ENCODE data around the gene GPATCH2. TPM values are rescaled to one million over a fixed set of nuclear protein-coding genes. Genes with fewer than 3 reads are reported as not detected.
"Not testable (repeated sequence)": the region's sequence is repeated elsewhere in the genome, so short reads cannot be mapped to it uniquely, and the experiment has no call there.

GPATCH2 gene
- polyA plus RNA-seq, 12 donors = 10.0 to 18.5 (median 14.5) TPM; not detected in 1

DNA sequence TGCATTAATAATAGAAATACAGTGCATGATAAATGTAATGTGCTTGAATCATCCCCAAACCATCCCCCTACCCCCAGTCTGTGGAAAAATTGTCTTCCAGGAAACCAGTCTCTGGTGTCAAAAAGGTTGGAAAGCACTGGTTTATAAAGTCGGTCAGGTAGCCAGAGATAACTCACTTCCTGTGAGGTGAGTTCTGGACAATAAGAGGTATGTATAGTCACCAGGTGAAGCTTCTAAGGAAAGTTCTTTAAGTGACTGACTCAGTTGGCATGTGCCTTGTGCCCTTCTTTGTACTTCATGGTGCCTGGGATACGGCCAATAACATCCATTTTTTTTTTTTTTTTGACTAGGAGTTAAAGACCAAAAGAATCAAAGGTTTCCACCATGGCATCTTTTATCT, 103.7 kb downstream of the GPATCH2 start:
- DNase-seq = no peak

DNA sequence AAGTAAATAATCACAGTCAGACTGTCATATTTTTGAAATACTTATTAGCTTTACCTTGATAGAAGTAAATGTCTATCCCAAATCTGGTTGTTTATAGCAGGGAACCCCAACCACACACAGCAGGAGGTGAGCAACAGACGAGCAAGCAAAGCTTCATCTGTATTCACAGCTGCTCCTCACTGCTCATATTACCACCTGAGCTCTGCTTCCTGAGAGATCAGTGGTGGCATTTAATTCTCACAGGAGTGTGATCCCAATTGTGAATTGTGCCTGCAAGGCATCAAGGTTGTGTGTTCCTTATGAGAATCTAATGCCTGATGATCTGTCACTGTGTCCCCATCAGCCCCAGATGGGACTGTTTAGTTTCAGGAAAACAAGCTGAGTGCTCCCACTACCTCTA, 104.3 kb downstream of the GPATCH2 start:
- DNase-seq = no peak

DNA sequence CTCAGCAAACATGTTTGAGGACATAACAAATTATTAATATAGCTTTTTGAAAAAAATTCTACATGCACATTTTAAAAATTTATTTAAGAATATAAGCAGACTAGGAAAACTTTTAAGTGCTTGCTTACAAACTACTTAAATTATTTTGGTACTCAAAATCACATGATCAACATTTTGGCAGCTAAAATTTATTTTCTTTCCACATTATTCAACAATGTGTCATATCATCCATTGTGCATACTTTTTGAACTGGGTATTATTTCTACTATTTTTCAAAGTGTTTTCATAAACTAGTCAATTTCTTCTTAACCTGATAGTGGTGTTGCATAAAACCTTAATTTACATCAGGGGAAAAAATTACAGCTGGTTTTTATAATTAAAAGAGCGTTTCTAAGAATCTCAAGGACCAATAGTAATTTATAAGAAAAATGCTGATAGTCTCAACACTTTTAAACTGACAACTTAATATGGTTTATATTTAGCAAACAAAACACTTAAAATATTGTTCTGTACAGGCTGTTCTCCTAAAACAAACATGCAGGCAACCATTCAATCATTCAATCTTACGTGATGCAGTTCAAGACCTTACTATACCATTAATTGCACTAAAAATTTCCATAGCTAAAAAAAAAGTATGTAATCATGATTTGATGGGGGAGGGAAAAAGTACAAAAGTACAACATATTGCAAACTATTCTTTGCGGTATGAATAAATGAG, 105.0 kb downstream of the GPATCH2 start:
- DNase-seq = no peak

DNA sequence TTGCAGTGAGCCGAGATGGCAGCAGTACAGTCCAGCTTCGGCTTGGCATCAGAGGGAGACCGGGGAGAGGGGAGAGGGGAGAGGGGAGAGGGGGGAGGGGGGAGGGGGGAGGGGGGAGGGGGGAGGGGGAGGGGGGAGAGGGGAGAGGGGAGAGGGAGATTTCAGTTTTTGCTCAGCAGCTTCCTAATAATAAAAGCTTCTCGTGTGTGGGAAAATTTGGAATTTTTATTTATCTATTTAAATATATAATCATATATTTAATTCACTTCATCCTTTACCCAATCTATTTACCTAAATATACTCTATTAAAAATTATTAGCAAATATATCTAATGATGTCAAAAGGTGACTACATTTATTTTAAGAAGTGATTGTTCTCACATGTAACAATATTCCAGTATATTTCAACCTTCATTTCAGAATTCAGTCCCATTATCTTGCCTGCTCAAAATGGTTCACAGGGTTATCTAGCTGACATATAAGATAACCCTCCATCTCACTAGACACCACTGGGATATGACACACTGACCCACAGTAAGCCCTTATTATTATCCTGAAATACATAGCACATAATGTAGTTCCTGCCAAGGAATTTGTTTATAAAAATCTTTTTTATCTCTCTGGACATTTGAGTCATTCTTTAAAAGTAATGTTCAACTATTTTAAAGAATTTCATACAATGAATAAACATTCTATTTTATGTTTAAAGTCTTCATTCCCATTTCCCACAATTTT, 105.9 kb downstream of the GPATCH2 start:
- peak; percentile 1 for DNase-seq

DNA sequence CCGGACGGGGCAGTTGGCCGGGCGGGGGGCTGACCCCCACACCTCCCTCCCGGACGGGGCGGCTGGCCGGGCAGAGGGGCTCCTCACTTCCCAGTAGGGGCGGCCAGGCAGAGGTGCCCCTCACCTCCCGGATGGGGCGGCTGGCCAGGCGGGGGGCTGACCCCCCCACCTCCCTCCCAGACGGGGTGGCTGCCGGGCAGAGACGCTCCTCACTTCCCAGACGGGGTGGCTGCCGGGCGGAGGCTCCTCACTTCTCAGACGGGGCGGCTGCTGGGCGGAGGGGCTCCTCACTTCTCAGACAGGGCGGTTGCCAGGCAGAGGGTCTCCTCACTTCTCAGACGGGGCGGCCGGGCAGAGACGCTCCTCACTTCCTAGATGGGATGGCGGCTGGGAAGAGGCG, 107.0 kb downstream of the GPATCH2 start:
- DNase-seq = not testable (repeated sequence)

DNA sequence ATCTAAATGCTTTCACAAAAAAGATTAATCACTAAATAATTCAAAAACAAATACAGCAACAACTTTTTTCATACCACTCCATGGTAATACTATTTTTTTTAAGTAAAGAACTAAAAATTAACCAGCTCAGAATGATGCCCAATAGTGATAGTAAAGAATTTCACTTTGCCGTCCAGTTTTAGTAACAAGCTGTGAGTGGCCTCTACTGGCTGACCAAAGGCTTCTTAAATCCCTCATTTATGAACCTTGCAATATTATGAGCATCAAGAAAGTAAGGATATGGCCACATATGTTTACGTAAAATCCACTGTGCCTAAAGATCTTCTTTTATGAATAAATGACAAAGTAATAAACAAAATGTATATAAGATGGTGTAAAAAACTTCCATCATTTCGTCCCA, 108.6 kb downstream of the GPATCH2 start:
- DNase-seq = peak; percentile 3

GRCh38 chr1:217521317-217521716, 109.6 kb downstream of the GPATCH2 start:
- DNase-seq = no peak

DNA sequence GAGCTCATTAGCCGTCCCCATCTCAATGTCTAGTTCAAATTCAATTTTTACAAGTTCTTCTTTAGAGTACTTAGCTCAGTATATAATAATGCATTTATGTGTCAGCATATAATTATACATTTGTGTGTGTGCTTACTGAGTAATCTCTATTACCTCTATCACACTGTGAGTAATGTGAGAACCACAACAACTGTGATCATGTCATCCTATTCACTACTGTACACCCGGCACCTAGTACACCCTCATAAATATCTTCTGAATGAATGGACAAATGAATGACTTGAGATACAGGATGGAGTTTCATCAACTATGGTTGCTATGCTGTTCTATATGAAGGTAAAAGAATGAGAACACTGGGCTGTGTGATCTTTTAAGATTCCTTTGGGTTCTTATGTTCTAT, 124.0 kb downstream of the GPATCH2 start:
- DNase-seq = no peak

- no peak for DNase-seq
Measured at GRCh38 chr1:217498209-217498608, 132.7 kb downstream of the GPATCH2 start.

DNA sequence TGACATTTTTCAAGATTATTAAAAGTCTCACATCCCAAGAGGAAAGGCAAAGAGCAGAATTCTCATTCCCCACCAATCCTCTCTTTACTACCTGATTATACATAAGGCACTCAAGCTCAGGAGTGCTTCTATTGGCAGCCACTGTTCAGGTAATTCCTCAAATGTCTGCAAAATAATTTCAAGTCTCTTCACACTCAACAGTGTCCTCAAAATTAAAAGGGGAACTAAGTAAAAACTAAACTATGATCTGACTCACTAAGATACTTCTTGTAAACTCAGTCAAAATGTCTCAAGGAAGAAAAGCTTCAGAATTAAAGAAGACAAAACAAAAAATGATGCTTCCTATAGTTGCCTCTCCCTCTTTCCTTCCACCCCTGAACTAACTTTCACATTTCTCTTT, 135.6 kb downstream of the GPATCH2 start:
- DNase-seq = no peak

- DNase-seq = no peak
Measured at GRCh38 chr1:217494767-217495166, 136.1 kb downstream of the GPATCH2 start.

- DNase-seq = no peak
Measured at GRCh38 chr1:217493290-217493689, 137.6 kb downstream of the GPATCH2 start.

GRCh38 chr1:217484871-217485270, 146.0 kb downstream of the GPATCH2 start:
- DNase-seq = no peak

DNA sequence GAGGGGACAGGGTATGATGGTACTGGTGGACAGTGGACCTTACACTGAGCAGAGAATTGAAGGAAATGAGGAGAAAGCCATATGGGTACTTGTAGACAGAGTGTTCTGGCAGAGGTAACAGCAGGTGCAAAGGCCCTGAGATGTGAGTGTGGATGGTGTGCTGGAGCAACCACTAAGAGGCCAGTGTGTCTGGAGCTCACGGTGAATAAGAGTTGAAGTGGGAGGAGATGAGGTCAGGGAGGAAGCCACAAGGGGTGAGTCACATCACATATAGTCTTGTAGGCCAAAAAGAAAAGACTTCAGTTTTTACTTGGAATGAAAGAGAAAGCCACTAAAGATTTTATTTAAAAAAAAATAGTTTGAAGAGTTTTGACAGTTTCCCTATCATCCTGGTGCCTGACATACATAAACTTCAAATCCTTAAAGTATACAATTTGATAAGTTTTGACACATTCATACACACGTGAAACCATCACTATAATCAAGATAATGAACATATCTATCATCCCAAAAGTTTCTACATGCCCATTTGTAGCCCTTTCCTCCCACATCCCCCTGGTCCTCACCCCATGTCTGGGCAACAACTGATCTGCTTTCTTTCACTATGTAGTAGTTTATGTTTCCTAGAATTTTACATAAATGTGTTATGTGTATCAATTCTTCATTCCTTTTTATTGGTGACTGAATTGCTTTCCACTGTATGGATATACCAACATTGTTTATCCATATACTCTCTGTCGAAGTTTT, 148.4 kb downstream of the GPATCH2 start:
- DNase-seq = no peak

DNA sequence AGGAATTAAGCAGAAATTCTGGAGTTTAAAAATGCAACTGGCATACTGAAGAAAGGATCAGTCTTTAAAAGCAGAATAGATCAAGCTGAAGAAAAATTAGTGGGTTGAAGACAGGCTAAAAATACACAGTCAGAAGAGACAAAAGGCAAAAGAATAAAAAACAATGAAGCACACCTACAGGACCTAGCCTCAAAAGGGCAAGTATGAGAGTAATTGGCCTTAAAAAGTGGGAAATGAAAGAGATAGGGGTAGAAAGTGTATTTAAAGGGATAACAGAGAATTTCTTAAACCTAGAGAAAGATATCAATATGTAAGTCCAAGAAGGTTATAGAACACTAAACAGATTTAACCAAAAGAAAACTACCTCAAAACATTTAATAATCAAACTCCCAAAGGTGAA, 152.4 kb downstream of the GPATCH2 start:
- DNase-seq = no peak

DNA sequence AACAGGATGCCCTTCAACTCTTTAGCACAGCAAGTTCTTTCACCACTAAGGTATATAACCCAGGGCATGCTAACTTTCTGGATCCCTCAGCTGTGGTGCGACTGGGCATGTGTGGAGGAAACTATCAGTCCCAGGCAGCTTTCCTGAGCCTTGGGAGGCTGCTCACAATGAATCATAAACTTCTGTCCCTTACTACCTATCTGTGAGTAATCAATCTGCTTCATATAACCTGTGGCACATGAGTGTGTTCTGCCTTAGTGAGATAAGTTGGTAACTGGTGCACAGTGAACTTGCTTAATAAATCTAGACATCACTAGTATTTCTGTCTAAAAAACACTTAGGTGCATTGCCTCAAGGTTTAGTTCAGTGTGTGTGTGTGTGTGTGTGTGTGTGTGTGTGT, 158.0 kb downstream of the GPATCH2 start:
- no peak for DNase-seq

DNA sequence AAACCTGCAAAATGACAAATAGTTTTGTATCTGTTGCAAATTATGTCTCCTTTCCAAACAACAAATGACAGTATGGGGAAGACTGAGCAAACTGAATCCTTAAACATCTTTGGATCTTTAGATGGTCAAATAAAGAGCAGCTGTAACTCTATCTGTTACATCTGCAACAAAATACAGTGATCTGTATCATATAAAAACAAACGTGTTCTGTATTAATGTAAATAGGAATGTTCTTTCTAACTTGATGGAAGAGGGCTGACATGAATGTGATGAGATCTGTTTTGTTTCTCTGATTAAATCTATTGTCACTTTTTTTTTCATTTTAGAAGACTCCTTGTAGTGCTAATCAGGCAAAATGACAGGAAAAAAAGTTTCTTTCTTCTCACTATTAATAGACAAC, 159.5 kb downstream of the GPATCH2 start:
- no peak for DNase-seq

- DNase-seq = no peak
Measured at GRCh38 chr1:217469983-217470382, 160.9 kb downstream of the GPATCH2 start.

DNA sequence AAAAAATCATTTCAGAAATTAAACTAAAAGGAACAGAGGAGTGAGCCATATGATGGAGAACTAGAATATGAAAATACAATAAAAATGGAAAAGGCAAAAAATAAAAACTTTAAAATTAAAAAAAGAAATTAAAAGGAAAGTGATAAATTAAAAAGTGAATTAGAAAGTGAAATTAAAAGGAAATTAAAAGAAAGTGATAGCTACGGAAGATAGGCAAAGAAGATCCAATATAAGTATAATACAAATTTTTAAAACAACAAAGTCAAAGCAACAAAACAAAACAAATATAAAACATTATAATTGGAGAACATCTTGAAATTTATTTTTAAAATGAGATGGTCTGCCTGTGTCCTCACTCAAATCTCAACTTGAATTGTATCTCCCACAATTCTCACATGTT, 165.8 kb downstream of the GPATCH2 start:
- DNase-seq = no peak

- DNase-seq = no peak
Measured at GRCh38 chr1:217462666-217463065, 168.2 kb downstream of the GPATCH2 start.

- no peak for DNase-seq
Measured at GRCh38 chr1:217462159-217462558, 168.7 kb downstream of the GPATCH2 start.

- no peak for DNase-seq
Measured at GRCh38 chr1:217457016-217457415, 173.9 kb downstream of the GPATCH2 start.

DNA sequence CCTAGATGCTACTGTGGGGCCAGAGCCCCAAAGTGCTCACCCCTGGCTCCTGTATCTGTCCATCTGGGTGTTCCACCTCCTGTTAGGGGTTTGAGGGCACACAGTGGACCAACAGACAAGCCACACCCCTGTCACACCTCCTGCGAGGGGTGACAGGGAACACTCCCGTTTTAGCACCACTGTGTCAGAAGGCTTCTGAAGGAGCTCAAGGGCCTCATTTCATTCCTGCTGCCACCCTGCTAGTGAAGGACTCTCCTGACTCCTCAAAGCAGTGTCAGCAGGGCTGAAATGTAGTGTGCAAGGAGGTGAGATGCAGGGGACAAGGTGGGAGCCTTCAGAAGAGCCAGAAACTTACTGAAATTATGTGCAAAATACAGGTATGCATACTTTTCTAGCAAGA, 174.6 kb downstream of the GPATCH2 start:
- no peak for DNase-seq

Data from muscle of arm (tissue), 12 donors.